H9 (cell line): ENCODE results near the gene TP53BP1. TPM values are rescaled to one million over a fixed set of nuclear protein-coding genes. Genes with fewer than 3 reads are reported as not detected.

Source experiments
- DNase-seq: peaks from one replicate; pipeline ENCODE4 v3.0.0-alpha.2; 2017
- H2AFZ ChIP-seq: one replicate; pipeline ENCODE4 v1.6.1; 2013; ENCODE audit warnings: mild to moderate bottlenecking, low read length, control low read depth, moderate library complexity
- H2AK5ac ChIP-seq: 2 replicates; pipeline ENCODE4 v1.6.1; 2013; ENCODE audit warnings: low read length, control low read depth, mixed read lengths; ENCODE audit not compliant: insufficient read length
- H2BK120ac ChIP-seq: one replicate; pipeline ENCODE4 v1.6.1; 2013; ENCODE audit warnings: low read depth, mild to moderate bottlenecking, low read length, control low read depth, inconsistent platforms; ENCODE audit not compliant: poor library complexity, severe bottlenecking
- H2BK12ac ChIP-seq: 2 replicates; pipeline ENCODE4 v1.6.1; 2013; ENCODE audit warnings: low read length, control low read depth, mixed read lengths, low read depth; ENCODE audit not compliant: insufficient read length
- H2BK15ac ChIP-seq: 2 replicates; pipeline ENCODE4 v1.6.1; 2013; ENCODE audit warnings: low read depth, low read length, control low read depth
- H2BK20ac ChIP-seq: one replicate; pipeline ENCODE4 v1.6.1; 2013; ENCODE audit warnings: low read depth, mild to moderate bottlenecking, low read length, control low read depth, inconsistent platforms; ENCODE audit not compliant: poor library complexity, severe bottlenecking
- H2BK5ac ChIP-seq: 2 replicates; pipeline ENCODE4 v1.6.1; 2013; ENCODE audit warnings: low read length, control low read depth, mixed read lengths; ENCODE audit not compliant: insufficient read length
- H3K14ac ChIP-seq: 2 replicates; pipeline ENCODE4 v1.6.1; 2013; ENCODE audit warnings: low read length, control low read depth; ENCODE audit not compliant: insufficient read depth
- H3K18ac ChIP-seq: 2 replicates; pipeline ENCODE4 v1.6.1; 2013; ENCODE audit warnings: low read depth, mild to moderate bottlenecking, mixed read lengths, low read length, control low read depth; ENCODE audit not compliant: insufficient read length
- H3K23ac ChIP-seq: 2 replicates; pipeline ENCODE4 v1.6.1; 2013; ENCODE audit warnings: low read length, control low read depth, mixed read lengths, low read depth; ENCODE audit not compliant: insufficient read length
- H3K23me2 ChIP-seq: 2 replicates; pipeline ENCODE4 v1.6.1; 2013; ENCODE audit warnings: low read depth, mild to moderate bottlenecking, mixed read lengths, low read length, control low read depth; ENCODE audit not compliant: insufficient read length, poor library complexity, severe bottlenecking
- H3K27ac ChIP-seq: 2 replicates; pipeline ENCODE4 v1.5.1; 2013; ENCODE audit warnings: low read length, control low read depth, mixed read lengths, low read depth; ENCODE audit not compliant: insufficient read length
- H3K27me3 ChIP-seq: 2 replicates; pipeline ENCODE4 v1.6.1; 2013; ENCODE audit warnings: low read length, control low read depth, inconsistent platforms; ENCODE audit not compliant: insufficient read depth
- H3K4ac ChIP-seq: 2 replicates; pipeline ENCODE4 v1.6.1; 2013; ENCODE audit warnings: low read depth, mild to moderate bottlenecking, control low read depth, inconsistent platforms, low read length, moderate library complexity
- H3K4me1 ChIP-seq: 2 replicates; pipeline ENCODE4 v1.6.1; 2013; ENCODE audit warnings: low read length, control low read depth, inconsistent platforms; ENCODE audit not compliant: insufficient read depth
- H3K4me2 ChIP-seq: 2 replicates; pipeline ENCODE4 v1.6.1; 2013; ENCODE audit warnings: low read length, control low read depth, mixed read lengths; ENCODE audit not compliant: insufficient read length, insufficient read depth
- H3K56ac ChIP-seq: 2 replicates; pipeline ENCODE4 v1.6.1; 2013; ENCODE audit warnings: low read depth, mild to moderate bottlenecking, mixed read lengths, low read length, control low read depth; ENCODE audit not compliant: insufficient read length
- H3K79me1 ChIP-seq: 2 replicates; pipeline ENCODE4 v1.6.1; 2013; ENCODE audit warnings: low read depth, mild to moderate bottlenecking, moderate library complexity, low read length, control low read depth, inconsistent platforms; ENCODE audit not compliant: insufficient read depth, poor library complexity, severe bottlenecking
- H3K79me2 ChIP-seq: 2 replicates; pipeline ENCODE4 v1.6.1; 2013; ENCODE audit warnings: low read length, control low read depth, inconsistent platforms; ENCODE audit not compliant: insufficient read depth
- H3K9ac ChIP-seq: 2 replicates; pipeline ENCODE4 v1.6.1; 2013; ENCODE audit warnings: low read length, control low read depth, mixed read lengths; ENCODE audit not compliant: insufficient read length; ENCODE audit errors: extremely low read depth
- H3K9me3 ChIP-seq: one replicate; pipeline ENCODE4 v1.6.1; 2013; ENCODE audit warnings: low read depth, low read length, inconsistent platforms; ENCODE audit not compliant: control insufficient read depth
- H3T11ph ChIP-seq: one replicate; pipeline ENCODE4 v1.6.1; 2013; ENCODE audit warnings: mild to moderate bottlenecking, low read length, control low read depth, inconsistent platforms
- H4K20me1 ChIP-seq: one replicate; pipeline ENCODE4 v1.6.1; 2013; ENCODE audit not compliant: control insufficient read depth, insufficient read length, insufficient read depth
- H4K5ac ChIP-seq: 2 replicates; pipeline ENCODE4 v1.6.1; 2013; ENCODE audit warnings: low read depth, mild to moderate bottlenecking, mixed read lengths, low read length, control low read depth; ENCODE audit not compliant: insufficient read length
- H4K8ac ChIP-seq: replicated peaks from 2 replicates; pipeline ENCODE4 v1.6.1; 2013; ENCODE audit warnings: low read length, control low read depth, mixed read lengths, low read depth; ENCODE audit not compliant: insufficient read length
- H4K91ac ChIP-seq: 2 replicates; pipeline ENCODE4 v1.6.1; 2013; ENCODE audit warnings: low read depth, mild to moderate bottlenecking, moderate library complexity, mixed read lengths, low read length, control low read depth; ENCODE audit not compliant: insufficient read length
- H3K27ac Mint-ChIP-seq, 3 experiments: 2 replicates in 2 of 3; 3 replicates in 1 of 3; pipeline ENCODE4 v1.8.0; 2020 to 2021; ENCODE audit warnings: mixed read lengths in 3 of 3, mild to moderate bottlenecking in 1 of 3, moderate library complexity in 1 of 3
- H3K27me3 Mint-ChIP-seq: 2 replicates; pipeline ENCODE4 v1.8.0; 2021; ENCODE audit warnings: low read depth, mild to moderate bottlenecking, moderate library complexity, mixed read lengths
- H3K36me3 Mint-ChIP-seq, 3 experiments: 2 replicates in 2 of 3; 3 replicates in 1 of 3; pipeline ENCODE4 v1.8.0; 2020 to 2021; ENCODE audit warnings: low read depth in 3 of 3, mixed read lengths in 3 of 3; ENCODE audit not compliant: insufficient read depth in 1 of 3
- H3K4me1 Mint-ChIP-seq, 2 experiments: 2 replicates each; pipeline ENCODE4 v1.8.0; 2020; ENCODE audit warnings: mixed read lengths in 2 of 2
- H3K4me3 Mint-ChIP-seq, 2 experiments: 2 replicates in 1 of 2; 3 replicates in 1 of 2; pipeline ENCODE4 v1.8.0; 2020 to 2021; ENCODE audit warnings: mild to moderate bottlenecking in 2 of 2, mixed read lengths in 2 of 2, moderate library complexity in 1 of 2
- H3K9me3 Mint-ChIP-seq, 2 experiments: 2 replicates in 1 of 2; 3 replicates in 1 of 2; pipeline ENCODE4 v1.8.0; 2020; ENCODE audit warnings: mild to moderate bottlenecking in 2 of 2, mixed read lengths in 2 of 2, moderate library complexity in 1 of 2
- CTCF ChIP-seq: fragments of 200-600 bp; sonication (generic); conservative IDR thresholded peaks from 3 replicates; pipeline ENCODE4 v1.8.0; 2021; ENCODE audit warnings: antibody characterized with exemption, mild to moderate bottlenecking
- WGBS: extraction: QIAGEN DNeasy Blood & Tissue Kit; methylation state at CpG from one replicate; pipeline ENCODE4 v1.1.7; 2013; ENCODE audit warnings: missing lambda C conversion rate, low lambda C conversion rate, mixed read lengths; ENCODE audit not compliant: insufficient read length; ENCODE audit errors: extremely low coverage; 5-methylcytosine and 5-hydroxymethylcytosine counted together
- total RNA-seq: library from RNA; stranded (reverse); gene quantifications from 2 replicates; pipeline ENCODE4 v1.2.1, GENCODE V29; 2021

The TP53BP1 gene
- total RNA-seq, 1 experiment from 2014 or later = 81.5 TPM

DNA sequence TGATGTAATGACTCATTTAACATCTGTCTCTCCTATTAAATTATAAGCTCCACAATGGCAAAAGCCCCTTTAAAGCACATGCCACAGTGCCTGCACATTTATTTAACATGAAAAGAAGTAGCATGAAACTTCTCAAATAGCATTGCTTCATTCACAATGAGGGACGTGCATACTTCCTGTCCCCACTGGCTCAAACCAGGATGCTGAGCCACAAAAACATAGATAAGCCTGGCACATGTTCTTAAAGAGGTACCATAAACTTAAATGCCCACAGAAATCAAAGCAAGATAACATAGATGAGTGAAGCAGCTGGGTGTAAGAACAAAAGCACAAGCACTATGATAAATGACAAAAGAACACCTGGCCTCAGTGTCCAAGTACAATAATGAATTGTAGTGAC, 3.8 kb downstream of the TP53BP1 start:
- Histone ChIP-seq H3K4me2 (no peak overlapping the region), H3K79me2 (no peaks in the 10 kb centered on the region; the same call in 1 of the 2 replicates), H3K9ac (no peak overlapping the region), H3K14ac (no peak overlapping the region), H2BK5ac (no peak overlapping the region), H3K27me3 (no peaks in the 10 kb centered on the region), H3K4me1 (peaks cover 7% of the 10 kb centered on the region; the same call in 1 of the 2 replicates), H2BK120ac (no peak overlapping the region), H4K91ac (no peak overlapping the region), H4K5ac (no peak overlapping the region), H3K23me2 (peaks cover 5% of the 10 kb centered on the region), H2AFZ (no peak overlapping the region), H3K79me1 (no peaks in the 10 kb centered on the region), H4K20me1 (no peaks in the 10 kb centered on the region), H3K9me3 (no peaks in the 10 kb centered on the region), H3K18ac (no peak overlapping the region), H3K27ac (no peak overlapping the region), H3K4ac (no peak overlapping the region), H2AK5ac (no peak overlapping the region), H4K8ac (no peak overlapping the region), H2BK20ac (no peak overlapping the region), H2BK12ac (no peak overlapping the region), H3K56ac (no peak overlapping the region), H3T11ph (no peak overlapping the region), H2BK15ac (no peak overlapping the region), H3K23ac (no peak overlapping the region)
- WGBS = no CpG with 5 or more reads among the region's 1 CpG
- no peak for TF ChIP-seq CTCF
- Mint-ChIP-seq H3K4me1 (peaks cover 24 to 27% of the 10 kb centered on the region in 2 experiments), H3K27me3 (no peaks in the 10 kb centered on the region), H3K36me3 (peaks cover 41 to 73% (median 60%) of the 10 kb centered on the region in 3 experiments), H3K4me3 (peak overlapping the region in 1 of 2 experiments; percentile 44; a peak in 1 of 5 replicates), H3K27ac (peak overlapping the region in 1 of 3 experiments; percentile 51; a peak in 1 of 7 replicates), H3K9me3 (no peaks in the 10 kb centered on the region)
- DNase-seq = no peak
